Type B pancreatic cell (in vitro differentiated cells): ENCODE data around the gene AOX1. TPM values are rescaled to one million over a fixed set of nuclear protein-coding genes. Genes with fewer than 3 reads are reported as not detected.

ENCODE experiments used
- DNase-seq: peaks from one replicate; pipeline ENCODE4 v3.0.0; 2021; ENCODE audit warnings: mixed read lengths; ENCODE audit not compliant: unreplicated experiment; ENCODE audit errors: extremely low spot score
- H3K27ac Mint-ChIP-seq: 2 replicates; pipeline ENCODE4 v1.8.0; 2021; ENCODE audit warnings: mild to moderate bottlenecking, mixed read lengths
- H3K27me3 Mint-ChIP-seq: 2 replicates; pipeline ENCODE4 v1.8.0; 2021; ENCODE audit warnings: mixed read lengths
- H3K36me3 Mint-ChIP-seq: 2 replicates; pipeline ENCODE4 v1.8.0; 2021; ENCODE audit warnings: mixed read lengths
- H3K4me1 Mint-ChIP-seq: one replicate; pipeline ENCODE4 v1.8.0; 2021; ENCODE audit warnings: mixed read lengths; ENCODE audit not compliant: unreplicated experiment
- H3K4me3 Mint-ChIP-seq: 2 replicates; pipeline ENCODE4 v1.8.0; 2021; ENCODE audit warnings: mild to moderate bottlenecking, mixed read lengths
- H3K9me3 Mint-ChIP-seq: 2 replicates; pipeline ENCODE4 v1.8.0; 2021; ENCODE audit warnings: mixed read lengths
- total RNA-seq: library from RNA; stranded (reverse); gene quantifications from 2 replicates; pipeline ENCODE4 v1.2.1, GENCODE V29; 2021; ENCODE audit warnings: low replicate concordance
- TF ChIP-seq, protein P1 (sequence below): fragments of 200-600 bp; sonication (generic); conservative IDR thresholded peaks from 2 replicates; pipeline ENCODE4 v1.5.0; 2021; ENCODE audit warnings: antibody characterized with exemption, mild to moderate bottlenecking

The AOX1 gene
- total RNA-seq, 1 donor from 2014 or later = 6.4 TPM

DNA sequence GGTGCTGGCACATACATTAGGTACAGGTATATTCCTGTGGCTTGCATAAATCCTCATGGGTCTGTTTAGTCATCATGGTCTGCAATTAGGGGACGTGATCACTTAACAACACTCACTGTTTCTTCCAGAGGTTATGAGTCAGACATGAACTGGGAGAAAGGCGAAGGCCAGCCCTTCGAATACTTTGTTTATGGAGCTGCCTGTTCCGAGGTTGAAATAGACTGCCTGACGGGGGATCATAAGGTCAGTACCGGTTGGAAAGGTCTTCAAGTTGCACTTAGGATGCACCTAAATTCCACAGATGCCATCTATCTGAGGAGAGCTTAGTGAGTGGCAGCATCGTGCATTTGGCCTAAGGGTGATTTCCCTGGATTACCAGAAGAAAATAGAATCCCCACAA lies 76.9 kb downstream of the AOX1 start:
- Mint-ChIP-seq H3K4me3 (no peak overlapping the region), H3K9me3 (no peaks in the 10 kb centered on the region), H3K4me1 (peaks cover 4% of the 10 kb centered on the region), H3K36me3 (peaks cover 3% of the 10 kb centered on the region), H3K27ac (no peak overlapping the region), H3K27me3 (no peaks in the 10 kb centered on the region)
- TF ChIP-seq, protein P1, sequence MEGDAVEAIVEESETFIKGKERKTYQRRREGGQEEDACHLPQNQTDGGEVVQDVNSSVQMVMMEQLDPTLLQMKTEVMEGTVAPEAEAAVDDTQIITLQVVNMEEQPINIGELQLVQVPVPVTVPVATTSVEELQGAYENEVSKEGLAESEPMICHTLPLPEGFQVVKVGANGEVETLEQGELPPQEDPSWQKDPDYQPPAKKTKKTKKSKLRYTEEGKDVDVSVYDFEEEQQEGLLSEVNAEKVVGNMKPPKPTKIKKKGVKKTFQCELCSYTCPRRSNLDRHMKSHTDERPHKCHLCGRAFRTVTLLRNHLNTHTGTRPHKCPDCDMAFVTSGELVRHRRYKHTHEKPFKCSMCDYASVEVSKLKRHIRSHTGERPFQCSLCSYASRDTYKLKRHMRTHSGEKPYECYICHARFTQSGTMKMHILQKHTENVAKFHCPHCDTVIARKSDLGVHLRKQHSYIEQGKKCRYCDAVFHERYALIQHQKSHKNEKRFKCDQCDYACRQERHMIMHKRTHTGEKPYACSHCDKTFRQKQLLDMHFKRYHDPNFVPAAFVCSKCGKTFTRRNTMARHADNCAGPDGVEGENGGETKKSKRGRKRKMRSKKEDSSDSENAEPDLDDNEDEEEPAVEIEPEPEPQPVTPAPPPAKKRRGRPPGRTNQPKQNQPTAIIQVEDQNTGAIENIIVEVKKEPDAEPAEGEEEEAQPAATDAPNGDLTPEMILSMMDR = no peak
- no peak for DNase-seq

DNA sequence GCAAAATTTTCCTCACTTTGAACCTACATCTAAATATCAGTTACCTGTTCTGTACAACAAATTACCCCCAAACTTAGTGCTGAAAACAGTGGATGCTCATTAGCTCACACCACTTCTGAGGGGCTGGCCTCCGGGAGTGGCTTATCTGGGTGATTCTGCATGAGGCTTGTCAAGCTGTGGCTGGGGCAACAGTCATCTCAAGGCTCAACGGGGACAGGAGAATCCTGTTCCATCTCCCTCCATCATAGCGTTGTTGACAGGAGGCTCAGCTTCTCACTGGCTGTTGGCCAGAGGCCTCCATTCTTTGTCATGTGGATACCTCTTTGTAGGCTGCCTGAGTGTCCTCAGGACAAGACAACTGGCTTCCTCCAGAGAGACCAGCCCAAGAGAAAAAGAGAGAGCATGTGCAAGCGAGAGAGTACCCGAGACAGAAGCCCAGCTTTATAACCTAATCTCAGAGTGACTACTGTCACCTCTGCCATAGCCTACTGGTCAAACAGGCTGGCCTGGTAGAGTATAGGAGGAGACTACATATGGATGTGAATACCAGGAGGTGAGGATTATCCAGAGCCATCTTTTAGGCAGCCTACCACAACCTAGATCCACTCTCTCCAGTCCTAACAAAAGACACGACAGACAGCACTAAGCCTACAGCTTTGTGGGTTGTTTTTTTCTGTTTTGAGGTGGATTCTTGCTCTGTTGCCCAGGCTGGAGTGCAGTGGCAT lies 79.1 kb downstream of the AOX1 start:
- DNase-seq = no peak
- Mint-ChIP-seq H3K27me3 (no peaks in the 10 kb centered on the region), H3K4me1 (peaks cover 4% of the 10 kb centered on the region), H3K36me3 (peaks cover 3% of the 10 kb centered on the region), H3K9me3 (no peaks in the 10 kb centered on the region), H3K4me3 (no peak overlapping the region), H3K27ac (peak overlapping the region; percentile 7)
- TF ChIP-seq, protein P1 = no peak

DNA sequence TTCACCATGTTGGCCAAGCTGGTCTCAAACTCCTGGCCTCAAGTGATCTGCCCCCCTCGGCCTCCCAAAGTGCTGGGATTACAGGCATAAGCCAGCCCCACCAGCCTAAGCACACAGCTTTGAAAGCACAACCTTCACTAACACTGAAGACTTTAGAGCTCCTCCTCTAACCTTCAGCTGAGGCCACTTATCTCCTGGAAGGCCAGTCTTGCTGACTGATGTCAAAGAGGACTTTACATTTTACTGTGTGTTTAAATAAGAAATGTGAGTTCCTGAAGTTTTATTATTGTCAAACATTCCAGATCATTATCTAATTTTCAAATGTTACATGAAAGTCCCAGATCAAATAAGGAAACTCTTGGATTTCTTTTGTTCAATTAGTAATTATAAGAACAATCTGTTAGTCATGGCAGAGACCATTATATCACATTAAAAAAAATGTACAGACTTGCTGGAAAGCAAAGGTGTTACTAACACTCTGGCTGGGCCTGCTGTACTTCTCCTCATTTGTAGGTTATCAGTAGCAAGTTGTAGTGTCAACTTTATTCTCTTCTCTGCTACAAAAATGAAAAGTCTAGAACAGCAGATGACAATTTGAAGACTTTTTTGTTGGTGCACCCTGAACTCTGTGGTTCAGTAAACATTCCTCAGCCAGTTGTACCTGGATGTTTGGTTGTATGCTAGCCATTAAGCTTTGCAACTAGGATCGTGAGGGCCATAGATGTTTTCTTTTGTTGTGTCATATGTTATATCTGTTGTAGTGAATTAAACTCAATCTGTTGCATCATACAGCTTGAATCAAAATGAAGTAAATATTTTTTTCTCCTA lies 80.0 kb downstream of the AOX1 start:
- no peak overlapping the region for H3K4me3 Mint-ChIP-seq
- DNase-seq = no peak
- H3K27ac Mint-ChIP-seq = no peak overlapping the region
- H3K9me3 Mint-ChIP-seq = no peaks in the 10 kb centered on the region
- peaks cover 4% of the 10 kb centered on the region for H3K4me1 Mint-ChIP-seq
- H3K36me3 Mint-ChIP-seq = peaks cover 3% of the 10 kb centered on the region
- TF ChIP-seq, protein P1 = no peak
- no peaks in the 10 kb centered on the region for H3K27me3 Mint-ChIP-seq

DNA sequence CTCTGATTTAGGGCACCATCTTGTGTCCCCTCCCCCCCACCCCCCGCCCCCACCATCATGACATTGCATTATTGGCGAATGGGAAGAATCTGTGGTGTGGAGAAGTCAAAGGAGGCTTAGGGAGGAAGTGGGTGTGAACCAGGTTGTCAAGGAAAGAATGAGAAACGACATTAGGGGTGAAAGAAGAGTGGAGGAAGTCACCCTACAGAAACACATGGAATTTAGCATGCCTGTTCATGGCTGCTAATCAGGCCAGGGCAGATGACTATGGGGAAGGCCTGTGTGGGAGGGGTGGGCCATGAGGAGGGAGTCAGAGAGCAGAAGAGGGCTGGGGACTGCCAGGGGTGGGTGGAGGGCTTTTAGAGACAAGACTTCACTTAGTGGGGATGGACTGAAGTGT lies 81.6 kb downstream of the AOX1 start:
- Mint-ChIP-seq H3K36me3 (peaks cover 3% of the 10 kb centered on the region), H3K27ac (no peak overlapping the region), H3K9me3 (no peaks in the 10 kb centered on the region), H3K4me1 (peaks cover 4% of the 10 kb centered on the region), H3K4me3 (no peak overlapping the region), H3K27me3 (no peaks in the 10 kb centered on the region)
- DNase-seq = no peak
- TF ChIP-seq, protein P1 = no peak

DNA sequence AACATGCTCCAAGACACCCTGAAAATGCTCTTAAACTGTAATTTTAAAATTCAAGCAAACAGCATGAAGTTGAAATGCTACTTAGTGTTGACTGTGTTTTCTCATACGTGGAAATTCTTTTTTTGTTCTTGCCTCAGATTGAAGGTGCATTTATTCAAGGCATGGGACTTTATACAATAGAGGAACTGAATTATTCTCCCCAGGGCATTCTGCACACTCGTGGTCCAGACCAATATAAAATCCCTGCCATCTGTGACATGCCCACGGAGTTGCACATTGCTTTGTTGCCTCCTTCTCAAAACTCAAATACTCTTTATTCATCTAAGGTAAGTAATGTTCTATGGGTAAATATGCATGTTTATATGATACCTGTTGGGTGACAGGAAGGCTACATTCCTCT lies 82.7 kb downstream of the AOX1 start:
- Mint-ChIP-seq H3K27ac (no peak overlapping the region), H3K4me3 (no peak overlapping the region), H3K9me3 (no peaks in the 10 kb centered on the region), H3K36me3 (peaks cover 3% of the 10 kb centered on the region), H3K27me3 (peaks cover 1% of the 10 kb centered on the region), H3K4me1 (peaks cover 4% of the 10 kb centered on the region)
- DNase-seq = no peak
- TF ChIP-seq, protein P1 = no peak
